ENCODE results near the gene DBNDD1. TPM values are rescaled to one million over a fixed set of nuclear protein-coding genes. Genes with fewer than 3 reads are reported as not detected.

The DBNDD1 gene
- total and polyA plus RNA-seq, 2 donors (not counting 1 experiment from before 2014, with no cell fraction given), result 3.1 to 72.1 TPM

- Histone ChIP-seq H3K36me3 (replicated peaks in 1 of 2; ENCODE audit: control extremely low read depth in 1 of 2, control insufficient read depth in 1 of 2, extremely low read depth in 1 of 2, insufficient read depth in 2 of 2, low read length in 1 of 2) (peaks cover 0 to 29% of the 10 kb centered on the region in 2 experiments), H3K4me2 (replicated peaks; ENCODE audit: low read depth, low read length, poor library complexity, severe bottlenecking) (no peak overlapping the region), H3K4me3 (ENCODE audit: control extremely low read depth in 1 of 5, extremely low read depth in 1 of 5, insufficient read depth in 1 of 5, low read depth in 2 of 5, low read length in 4 of 5) (no peak overlapping the region), H4K20me1 (ENCODE audit: control insufficient read depth, insufficient read depth, low read length, poor library complexity, severe bottlenecking) (peaks cover 14% of the 10 kb centered on the region), H3K9ac (ENCODE audit: low read length) (no peak overlapping the region), H2AFZ (ENCODE audit: insufficient read depth, low read depth, low read length, poor library complexity, severe bottlenecking) (no peak overlapping the region), H3K27me3 (replicated peaks in 1 of 4; ENCODE audit: control extremely low read depth in 1 of 4, control insufficient read depth in 3 of 4, insufficient read depth in 4 of 4, low read length in 3 of 4) (no peaks in the 10 kb centered on the region), H3K9me3 (ENCODE audit: control extremely low read depth in 1 of 3, control insufficient read depth in 2 of 3, insufficient read depth in 1 of 3, low read length in 2 of 3) (peaks cover 0 to 4% (median 0%) of the 10 kb centered on the region in 3 donors), H3K79me2 (ENCODE audit: control insufficient read depth, insufficient read depth, low read length) (peaks cover 9% of the 10 kb centered on the region), H3K4me1 (ENCODE audit: control insufficient read depth in 2 of 2, insufficient read depth in 2 of 2, low read length in 2 of 2) (peaks cover 19 to 20% of the 10 kb centered on the region in 2 donors), H3K27ac (ENCODE audit: low read length in 2 of 2) (no peak overlapping the region)
- POLR2A ChIA-PET, result no interaction called here
- ATAC-seq (ENCODE audit: low read depth) (no peak), DNase-seq (no peak)
- Mint-ChIP-seq H3K9me3 (ENCODE audit: insufficient read depth) (no peaks in the 10 kb centered on the region), H3K27me3 (no peaks in the 10 kb centered on the region), H3K4me3 (no peak overlapping the region), H3K4me1 (peaks cover 18% of the 10 kb centered on the region), H3K27ac (no peak overlapping the region)
- CTCF ChIA-PET, result interaction anchor here (0.7 kb wide), 2 partner anchors 10 to 16 kb away, joined by 3 read pairs; no protein-coding TSS in a partner anchor
- no peak for TF ChIP-seq EZH2 (IDR thresholded peaks at IDR 0.05; ENCODE audit: borderline replicate concordance, insufficient read depth, low read depth, low read length, poor library complexity, severe bottlenecking)
- no peak for TF ChIP-seq CTCF (IDR thresholded peaks at IDR 0.05)
- intact Hi-C loops (cut with micrococcal nuclease), result no loop called here
- WGBS (ENCODE audit: insufficient coverage), result 94% methylated on average over 9 of the region's 9 CpGs
Measured at GRCh38 chr16:89966756-89967155, 52.5 kb downstream of the DBNDD1 start.

GRCh38 chr16:89965447-89966225, 53.6 kb downstream of the DBNDD1 start:
- 93% methylated on average over 29 of the region's 30 CpGs for WGBS (ENCODE audit: insufficient coverage)
- H3K36me3 ChIP-seq (replicated peaks in 1 of 2; ENCODE audit: control extremely low read depth in 1 of 2, control insufficient read depth in 1 of 2, extremely low read depth in 1 of 2, insufficient read depth in 2 of 2, low read length in 1 of 2), result peaks cover 0 to 39% of the 10 kb centered on the region in 2 experiments
- POLR2A ChIA-PET, result no interaction called here

More at GRCh38 chr16:89965447-89966225, 53.6 kb downstream of the DBNDD1 start:
- CTCF ChIA-PET, result no interaction called here
- no peak overlapping the region for H3K4me3 ChIP-seq (ENCODE audit: control extremely low read depth in 1 of 5, extremely low read depth in 1 of 5, insufficient read depth in 1 of 5, low read depth in 2 of 5, low read length in 4 of 5)
- Mint-ChIP-seq H3K27ac (no peak overlapping the region), H3K27me3 (no peaks in the 10 kb centered on the region), H3K4me3 (no peak overlapping the region), H3K9me3 (ENCODE audit: insufficient read depth) (no peaks in the 10 kb centered on the region), H3K4me1 (peaks cover 9% of the 10 kb centered on the region)
- no peak for TF ChIP-seq CTCF (IDR thresholded peaks at IDR 0.05)
- TF ChIP-seq EZH2 (IDR thresholded peaks at IDR 0.05; ENCODE audit: borderline replicate concordance, insufficient read depth, low read depth, low read length, poor library complexity, severe bottlenecking), result no peak
- peaks cover 0 to 4% (median 0%) of the 10 kb centered on the region in 3 donors for H3K9me3 ChIP-seq (ENCODE audit: control extremely low read depth in 1 of 3, control insufficient read depth in 2 of 3, insufficient read depth in 1 of 3, low read length in 2 of 3)
- H3K27ac ChIP-seq (ENCODE audit: low read length in 2 of 2), result no peak overlapping the region
- peaks cover 25% of the 10 kb centered on the region for H4K20me1 ChIP-seq (ENCODE audit: control insufficient read depth, insufficient read depth, low read length, poor library complexity, severe bottlenecking)
- H2AFZ ChIP-seq (ENCODE audit: insufficient read depth, low read depth, low read length, poor library complexity, severe bottlenecking), result no peak overlapping the region
- no peak overlapping the region for H3K9ac ChIP-seq (ENCODE audit: low read length)
- no peak overlapping the region for H3K4me2 ChIP-seq (replicated peaks; ENCODE audit: low read depth, low read length, poor library complexity, severe bottlenecking)
- H3K79me2 ChIP-seq (ENCODE audit: control insufficient read depth, insufficient read depth, low read length), result no peaks in the 10 kb centered on the region
- intact Hi-C loops (cut with micrococcal nuclease), result no loop called here
- DNase-seq (no peak), ATAC-seq (ENCODE audit: low read depth) (no peak)
- H3K27me3 ChIP-seq (replicated peaks in 1 of 4; ENCODE audit: control extremely low read depth in 1 of 4, control insufficient read depth in 3 of 4, insufficient read depth in 4 of 4, low read length in 3 of 4), result no peaks in the 10 kb centered on the region
- H3K4me1 ChIP-seq (ENCODE audit: control insufficient read depth in 2 of 2, insufficient read depth in 2 of 2, low read length in 2 of 2), result peaks cover 8 to 9% of the 10 kb centered on the region in 2 donors
